Cardiac septum (tissue), 1 donor: ENCODE results near the gene NR1H4. TPM values are rescaled to one million over a fixed set of nuclear protein-coding genes. Genes with fewer than 3 reads are reported as not detected.
"Not testable (repeated sequence)": the region's sequence is repeated elsewhere in the genome, so short reads cannot be mapped to it uniquely, and the experiment has no call there.

Source experiments
- DNase-seq: peaks from one replicate; pipeline ENCODE4 v3.0.0-alpha.2; 2020; ENCODE audit warnings: low spot score
- intact Hi-C: fragments of 100-400 bp; cut with DNase I; formaldehyde crosslinking; loops from one replicate; pipeline ENCODE4 v1.14.0; 2022
- total RNA-seq: library from RNA; stranded (reverse); fragmentation: NEBNext Ultra II Directional; extraction: Animal tissue kit (Norgen Biotek cat#: 25700); gene quantifications from one replicate; pipeline ENCODE4 v1.2.1, GENCODE V29; 2021
- donor health status: DM: no; HTN: no; CAD: no.

NR1H4 gene
- total RNA-seq, 1 donor from 2014 or later = not detected

DNA sequence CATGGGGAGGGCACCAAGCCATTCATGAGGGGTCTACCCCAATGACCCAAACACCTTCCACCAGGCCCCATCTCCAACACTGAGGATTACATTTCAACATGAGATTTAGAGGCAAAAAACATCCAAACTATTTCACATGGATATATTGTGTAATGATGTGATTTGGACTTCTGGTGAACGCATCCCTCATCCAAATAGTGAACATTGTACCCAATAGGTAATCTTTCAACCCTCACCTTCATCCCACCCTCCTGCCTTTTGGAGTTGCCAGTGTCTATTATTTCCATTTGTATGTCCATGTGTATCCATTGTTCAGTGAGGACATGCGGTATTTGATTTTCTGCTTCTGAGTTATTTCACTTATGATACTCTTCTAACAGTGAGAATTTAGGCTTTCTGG lies 83.7 kb downstream of the NR1H4 start:
- intact Hi-C loops = loop anchor here (5.0 kb wide), 1 partner anchor 325 kb away; no protein-coding TSS in a partner anchor
- DNase-seq = no peak

DNA sequence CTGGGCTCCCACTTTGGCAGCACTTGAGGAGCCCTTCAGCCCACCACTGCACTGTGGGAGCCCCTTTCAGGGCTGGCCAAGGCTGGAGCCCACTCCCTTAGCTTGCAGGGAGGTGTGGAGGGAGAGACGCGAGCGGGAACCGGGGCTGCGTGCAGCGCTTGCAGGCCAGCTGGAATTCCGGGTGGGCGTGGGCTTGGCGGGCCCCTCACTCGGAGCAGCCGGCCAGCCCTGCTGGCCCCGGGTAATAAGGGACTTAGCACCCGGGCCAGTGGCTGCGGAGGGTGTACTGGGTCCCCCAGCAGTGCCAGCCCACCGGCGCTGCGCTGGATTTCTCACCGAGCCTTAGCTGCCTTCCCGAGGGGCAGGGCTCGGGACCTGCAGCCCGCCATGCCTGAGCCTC lies 85.6 kb downstream of the NR1H4 start:
- DNase-seq = not testable (repeated sequence)
- intact Hi-C loops = loop anchor here (5.0 kb wide), 1 partner anchor 327 kb away; no protein-coding TSS in a partner anchor

DNA sequence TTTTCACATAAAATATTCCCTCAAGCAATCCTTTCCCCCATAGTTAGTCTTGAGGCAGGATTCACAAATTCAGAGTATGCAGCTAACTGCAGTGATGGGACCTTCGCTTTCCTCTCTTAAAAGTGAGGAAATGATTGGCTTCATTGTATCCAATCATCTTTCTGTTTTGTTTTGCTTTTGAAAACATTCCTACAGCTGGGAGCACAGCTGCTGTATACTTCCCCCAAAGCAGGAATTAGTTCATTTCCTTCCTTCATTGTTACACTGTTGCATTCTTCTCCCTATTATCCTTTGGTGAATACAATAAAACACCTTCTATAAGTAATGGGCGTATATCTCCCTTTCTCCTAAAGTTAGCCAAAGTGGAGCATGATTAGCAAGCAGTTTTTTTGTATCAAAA lies 90.4 kb downstream of the NR1H4 start:
- no peak for DNase-seq
- intact Hi-C loops = no loop called here

DNA sequence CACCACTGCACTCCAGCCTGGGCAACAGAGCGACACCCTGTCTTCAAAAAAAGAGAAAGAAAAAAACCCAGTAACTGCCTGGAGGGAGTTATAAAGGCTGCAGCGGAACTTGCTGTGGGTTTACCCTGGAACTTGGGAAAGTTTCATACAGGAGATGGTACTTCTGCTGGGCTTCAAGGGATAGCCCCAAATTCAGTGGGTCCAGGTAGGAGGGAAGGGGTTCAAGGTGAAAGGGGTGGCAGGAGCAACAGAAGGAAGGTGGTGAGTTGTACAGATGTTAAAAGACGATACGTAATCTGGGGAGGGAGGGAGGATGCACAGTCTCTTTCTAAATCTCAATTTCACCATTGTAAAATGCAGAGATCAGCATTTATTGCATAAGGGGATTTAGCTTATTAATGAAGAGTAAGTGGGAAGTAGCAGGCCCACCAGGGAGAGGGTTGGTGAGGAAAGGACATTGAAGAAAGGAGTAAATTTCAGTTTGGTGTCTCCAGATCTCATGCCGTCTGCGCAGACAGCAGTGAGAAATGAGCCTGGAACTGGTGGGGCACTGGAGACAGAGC lies 91.3 kb downstream of the NR1H4 start:
- DNase-seq = no peak
- intact Hi-C loops = no loop called here

DNA sequence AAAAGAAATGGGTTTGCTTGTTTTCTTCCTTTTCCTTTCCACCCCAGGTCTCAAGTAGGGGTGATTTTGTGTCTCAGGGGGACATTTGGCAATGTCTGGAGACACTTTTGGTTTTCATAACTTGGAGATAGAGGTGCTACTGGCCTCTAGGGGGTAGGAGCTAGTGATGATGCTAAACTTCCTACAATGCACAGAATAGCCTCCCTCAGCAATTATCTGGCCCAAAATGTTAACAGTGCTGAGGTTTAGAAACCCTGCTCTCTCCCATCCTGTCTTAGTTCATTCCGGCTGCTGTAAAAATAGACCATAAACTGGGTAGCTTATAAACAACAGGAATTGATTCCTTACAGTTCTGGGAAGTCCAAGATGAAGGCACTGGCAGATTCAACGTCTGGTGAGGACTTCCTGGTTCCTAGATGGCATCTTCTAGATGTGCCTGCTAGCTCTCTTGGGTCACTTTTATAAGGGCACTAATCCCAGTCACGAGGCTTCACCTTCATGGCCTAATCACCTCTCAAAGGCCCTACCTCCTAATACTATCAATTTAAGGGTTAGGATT lies 92.4 kb downstream of the NR1H4 start:
- intact Hi-C loops = no loop called here
- no peak for DNase-seq

DNA sequence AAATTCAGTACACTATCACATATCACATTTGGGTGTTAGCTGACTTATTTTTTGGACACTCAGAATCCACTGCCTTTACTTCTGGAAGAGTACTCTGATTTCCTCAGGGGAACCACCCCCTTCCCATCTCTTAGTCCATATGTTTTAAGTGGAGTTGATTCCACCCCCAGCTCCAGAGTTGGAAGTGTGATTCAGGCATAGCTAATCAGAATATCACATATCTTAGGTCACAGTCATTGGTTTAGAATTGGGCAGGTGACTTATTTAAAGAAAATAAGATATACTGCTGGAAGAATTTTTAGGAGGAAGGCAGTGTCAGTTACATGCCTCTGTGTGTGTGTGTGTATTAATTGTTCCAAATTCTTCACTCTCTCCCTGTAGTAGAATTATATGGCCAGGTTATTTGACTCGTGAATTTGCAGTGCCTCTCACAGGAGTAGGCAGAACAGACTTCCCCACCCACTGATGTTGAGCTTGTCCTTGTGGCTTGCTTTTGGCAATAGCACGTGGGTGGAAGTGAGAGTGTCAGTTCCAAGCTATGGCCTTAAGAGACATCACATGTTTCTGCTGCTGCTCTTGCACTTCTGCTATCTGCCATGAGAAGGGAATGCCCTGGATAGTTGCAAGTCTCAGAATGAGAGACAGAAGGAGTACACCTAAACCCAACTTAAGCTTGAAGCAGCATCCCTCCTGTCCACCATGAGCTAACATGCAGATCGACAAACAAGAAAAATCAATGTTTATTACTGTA lies 93.4 kb downstream of the NR1H4 start:
- intact Hi-C loops = no loop called here
- DNase-seq = no peak

DNA sequence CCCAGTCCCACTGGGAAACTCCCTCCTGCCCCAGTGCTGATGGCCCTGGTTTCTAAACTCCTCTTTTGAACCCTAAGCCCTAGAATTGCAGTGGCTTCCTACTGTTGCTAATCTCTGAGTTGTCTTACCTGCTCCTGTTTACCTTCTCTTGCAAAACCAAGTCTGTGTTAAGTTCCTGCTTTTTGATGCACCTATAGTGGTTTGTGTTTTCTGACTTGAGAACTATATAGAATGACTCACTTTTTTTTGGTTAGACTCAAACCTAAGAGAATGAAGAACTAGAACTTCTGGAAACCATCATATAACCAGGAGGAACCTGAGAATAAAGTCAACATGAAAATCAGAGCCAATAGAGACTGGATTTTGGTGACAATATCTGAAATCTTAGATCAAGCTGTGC lies 94.3 kb downstream of the NR1H4 start:
- intact Hi-C loops = no loop called here
- no peak for DNase-seq

DNA sequence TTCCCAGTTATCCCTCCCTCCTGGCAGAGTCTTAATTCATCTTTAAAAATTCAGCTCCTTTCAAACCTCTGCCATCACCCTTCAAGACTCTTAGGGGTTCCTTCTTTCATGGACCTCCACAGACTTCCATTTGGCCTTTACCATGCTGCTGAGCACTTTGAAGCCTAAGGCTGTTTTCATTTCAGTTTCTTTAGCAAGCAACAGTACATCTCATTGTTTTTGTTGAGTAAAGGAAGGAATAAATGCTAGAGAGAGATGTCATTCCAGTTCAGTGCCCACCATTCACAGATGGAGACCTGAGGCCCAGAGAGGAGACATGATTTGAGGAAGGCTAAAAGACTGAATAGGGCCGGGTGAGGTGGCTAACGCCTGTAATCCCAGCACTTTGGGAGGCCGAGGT lies 98.5 kb downstream of the NR1H4 start:
- DNase-seq = no peak
- intact Hi-C loops = loop anchor here (10.0 kb wide), 1 partner anchor 307 kb away; the partner anchor contains the start of genes DEPDC4 and SCYL2

DNA sequence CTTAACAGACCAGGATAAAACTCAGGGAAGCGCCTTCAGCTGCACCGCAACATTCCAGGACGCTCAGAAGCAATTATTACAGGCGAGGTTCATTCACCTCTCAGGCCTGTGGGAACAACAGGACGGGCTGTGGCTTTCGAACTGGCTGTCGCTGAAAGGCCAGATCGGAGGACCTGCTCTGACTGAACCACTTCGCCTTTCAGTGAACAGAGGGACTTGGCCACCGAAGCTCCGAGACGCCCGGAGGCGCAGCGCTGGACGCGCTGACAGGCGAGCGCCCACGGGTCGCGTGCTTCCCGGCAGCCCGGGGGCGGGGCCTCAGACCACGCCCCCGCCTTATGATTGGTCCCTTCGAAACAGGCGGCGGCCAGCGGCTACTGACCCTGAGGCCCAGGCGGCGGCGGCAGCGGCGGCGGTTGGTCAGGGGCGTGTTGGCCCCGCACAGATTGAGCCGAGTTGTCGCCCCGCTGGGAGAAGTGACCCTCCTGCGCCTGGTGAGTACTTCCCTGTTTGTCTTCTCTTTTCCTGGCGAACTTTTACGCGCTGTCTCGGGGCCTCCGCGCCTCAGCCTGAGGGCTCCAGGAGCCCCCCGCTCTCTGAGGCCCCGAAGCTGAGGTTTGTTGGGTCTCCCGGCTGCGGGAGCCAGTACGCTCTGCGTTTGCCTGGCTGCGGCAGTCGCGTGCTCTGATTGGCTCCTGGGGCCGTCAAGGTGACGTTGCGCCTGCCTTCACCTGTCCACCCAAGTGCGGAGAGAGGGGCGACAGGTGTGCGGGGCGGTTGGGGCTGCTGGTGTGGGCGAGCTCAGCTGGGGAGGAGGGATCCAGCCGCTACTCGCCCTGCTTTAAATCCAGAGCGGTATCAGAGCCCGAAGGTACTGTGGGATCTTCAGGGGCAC lies 99.9 kb downstream of the NR1H4 start, which contains the start of gene GAS2L3:
GAS2L3 (plus strand) TSS at position 393 of the 895 bp plus-strand sequence. CDS start 21,221 bp downstream, outside the sequence.
- intact Hi-C loops = loop anchor here (10.0 kb wide), 1 partner anchor 309 kb away; the partner anchor contains the start of genes DEPDC4 and SCYL2
- DNase-seq = peak; percentile 92

DNA sequence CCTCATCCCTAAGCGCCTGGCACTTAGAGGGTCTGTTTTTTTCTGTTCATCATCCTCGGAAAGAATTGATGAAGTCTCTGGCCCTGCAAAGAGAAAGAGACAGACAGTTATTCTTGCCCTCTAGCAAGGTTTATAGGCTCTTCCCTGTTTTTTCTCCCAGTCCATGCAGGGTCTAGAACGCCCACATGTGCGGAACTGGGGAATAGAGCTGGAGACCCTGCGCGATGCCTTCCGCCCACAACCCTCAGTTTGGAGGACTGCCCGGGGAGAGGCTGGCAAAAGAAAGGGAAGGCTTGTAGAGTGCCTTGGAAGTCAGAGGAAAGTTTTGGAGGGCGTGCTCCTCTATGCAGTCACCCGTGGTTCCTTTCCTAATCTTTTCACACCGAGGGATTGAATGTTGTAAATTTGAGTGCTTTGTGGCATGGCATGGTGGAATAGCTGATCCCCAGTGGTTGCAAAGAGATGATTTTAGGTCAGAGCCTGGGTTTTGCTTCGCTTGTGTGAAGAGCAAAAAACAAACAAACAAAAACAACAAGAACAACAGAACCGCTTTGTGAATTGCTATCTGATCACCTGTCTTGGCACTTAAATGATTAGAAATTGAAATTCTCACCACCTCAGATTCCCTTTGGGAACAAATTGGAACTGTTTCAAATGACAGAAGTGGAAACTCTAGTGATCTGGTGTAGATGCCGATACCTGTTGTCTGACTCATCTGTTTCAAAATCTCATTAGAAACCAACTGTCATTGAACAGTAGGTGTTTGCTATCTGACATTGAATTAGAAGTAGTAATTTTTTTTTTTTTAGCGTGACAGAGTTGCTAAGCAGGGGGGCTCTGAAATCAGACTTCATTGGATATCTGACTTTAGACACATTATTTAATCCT lies 100.8 kb downstream of the NR1H4 start:
- DNase-seq = no peak

DNA sequence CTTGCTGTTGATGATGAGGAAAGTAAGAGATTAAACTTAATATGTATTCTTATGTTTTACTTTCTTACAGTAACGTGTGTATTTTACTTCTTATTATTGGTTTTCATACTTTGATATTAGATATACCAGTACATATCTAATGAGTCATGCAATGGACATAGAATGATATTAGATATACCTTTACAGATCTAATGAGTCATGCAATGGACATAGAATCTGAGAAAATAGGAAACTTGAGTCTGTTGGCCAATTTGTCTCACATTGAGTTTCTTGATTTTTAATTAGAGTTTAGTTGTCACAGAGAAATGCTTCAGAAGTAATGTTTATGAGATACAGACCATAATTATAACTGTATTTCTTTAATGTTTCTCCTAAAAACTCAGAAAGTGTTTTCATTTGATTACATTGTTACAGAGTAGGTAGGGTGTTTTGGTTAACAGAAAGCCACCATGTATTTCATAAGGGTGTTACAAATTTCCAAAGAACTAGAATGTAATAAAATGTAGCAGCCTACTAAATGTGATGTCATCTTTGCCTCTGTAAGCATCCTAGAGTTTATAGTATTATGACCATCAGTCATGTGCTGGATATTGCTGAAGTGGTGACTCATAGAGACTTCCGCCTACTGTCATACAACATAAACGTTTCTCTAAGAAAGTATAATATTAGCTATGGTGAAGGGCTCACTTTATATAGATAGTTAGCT lies 102.8 kb downstream of the NR1H4 start:
- DNase-seq = no peak
- intact Hi-C loops = loop anchor here (10.0 kb wide), 1 partner anchor 312 kb away; the partner anchor contains the start of genes DEPDC4 and SCYL2

More for the DNA sequence above, 100.8 kb downstream of the NR1H4 start:
- intact Hi-C loops = loop anchor here (10.0 kb wide), 1 partner anchor 310 kb away; the partner anchor contains the start of genes DEPDC4 and SCYL2

DNA sequence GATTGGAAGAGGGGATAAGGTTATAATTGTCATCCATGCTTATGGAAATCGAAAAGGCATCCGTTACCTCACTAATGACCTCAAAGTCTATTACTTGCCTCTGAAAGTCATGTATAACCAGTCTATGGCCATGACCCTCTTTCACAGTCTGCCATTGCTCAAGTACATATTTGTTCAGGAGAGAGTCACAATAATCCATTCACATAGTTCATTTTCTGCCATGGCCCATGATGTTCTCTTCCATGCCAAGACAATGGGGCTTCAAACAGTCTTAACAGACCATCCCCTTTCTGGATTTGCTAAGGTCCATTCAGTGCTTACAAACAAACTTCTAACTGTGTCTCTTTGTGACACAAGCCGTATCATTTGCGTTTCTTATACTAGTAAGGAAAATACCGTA lies 105.3 kb downstream of the NR1H4 start:
- DNase-seq = no peak
- intact Hi-C loops = loop anchor here (10.0 kb wide), 1 partner anchor 314 kb away; the partner anchor contains the start of genes DEPDC4 and SCYL2

DNA sequence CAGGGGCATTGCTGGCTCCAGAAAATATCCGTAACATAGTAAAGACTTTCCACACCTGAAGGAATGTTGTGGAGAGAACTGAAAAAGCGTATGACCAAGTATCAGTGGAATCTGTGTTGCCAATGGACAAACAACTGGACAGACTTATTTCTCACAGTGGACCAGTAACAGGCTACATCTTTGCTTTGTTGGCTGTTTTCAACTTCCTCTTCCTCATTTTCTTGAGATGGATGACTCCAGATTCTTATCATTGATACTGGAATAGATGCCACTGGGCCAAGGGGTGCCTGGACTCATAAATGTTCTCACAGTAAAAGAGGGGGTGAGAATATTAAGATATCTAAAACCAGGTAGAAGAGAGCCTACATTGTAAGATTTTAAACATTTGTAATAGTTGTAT lies 106.2 kb downstream of the NR1H4 start:
- no peak for DNase-seq
- intact Hi-C loops = loop anchor here (10.0 kb wide), 1 partner anchor 315 kb away; the partner anchor contains the start of genes DEPDC4 and SCYL2

DNA sequence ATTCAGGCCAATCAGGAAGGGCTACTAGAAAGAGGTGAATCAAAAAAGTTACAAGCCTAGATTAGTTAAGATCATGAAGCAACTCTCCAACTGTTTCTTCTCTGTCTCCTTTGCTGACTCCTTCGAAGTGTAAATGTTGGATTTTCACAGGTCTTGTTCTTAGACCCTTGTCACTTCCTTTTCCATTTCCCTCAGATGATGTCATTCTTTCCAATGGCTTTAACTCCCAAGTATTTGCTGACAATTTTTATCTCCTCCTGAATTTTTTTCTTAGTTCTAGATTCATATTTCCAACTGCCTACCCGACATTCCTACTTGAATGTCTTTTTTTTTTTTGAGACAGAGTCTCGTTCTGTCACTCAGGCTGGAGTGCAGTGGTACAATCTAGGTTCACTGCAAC lies 110.6 kb downstream of the NR1H4 start:
- no peak for DNase-seq
- intact Hi-C loops = no loop called here

DNA sequence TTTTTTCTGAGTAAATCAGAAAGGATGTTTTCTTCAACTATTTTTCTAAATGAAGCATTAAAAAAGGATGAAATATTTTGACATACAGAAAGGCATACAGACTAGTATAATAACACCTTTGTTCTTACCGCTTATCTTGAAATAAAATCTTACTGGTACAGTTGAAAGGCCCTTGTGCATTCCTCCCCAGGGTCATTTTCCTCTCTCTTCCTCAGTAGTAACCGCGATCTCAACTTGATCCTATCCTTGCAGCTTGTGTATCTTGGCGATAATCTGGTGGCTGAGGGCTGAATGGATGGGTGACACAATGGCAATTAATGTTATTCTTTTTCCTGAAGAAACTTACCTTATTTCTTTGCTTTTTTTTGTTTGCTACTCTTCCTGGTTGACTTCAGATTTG lies 118.3 kb downstream of the NR1H4 start:
- DNase-seq = no peak
- intact Hi-C loops = no loop called here

DNA sequence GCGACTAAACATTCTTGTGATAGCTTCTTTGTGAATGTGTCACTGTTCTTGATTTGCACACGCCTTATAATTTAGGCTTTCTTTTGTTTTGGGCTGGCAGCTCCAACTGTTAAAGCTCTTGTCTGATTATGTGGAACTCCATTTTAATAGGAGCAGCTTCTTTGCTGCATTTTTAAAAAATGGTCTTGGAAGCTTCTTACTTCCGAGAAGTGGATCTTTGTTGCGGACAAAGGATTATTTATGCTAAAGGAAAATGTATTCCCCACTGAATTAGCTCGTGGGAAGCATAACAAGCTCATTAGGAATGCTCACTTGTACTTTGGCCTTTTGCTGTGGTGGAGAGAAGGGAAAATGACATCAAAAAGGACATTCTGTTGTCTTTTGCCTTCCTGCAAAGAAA lies 119.8 kb downstream of the NR1H4 start:
- no peak for DNase-seq
- intact Hi-C loops = no loop called here

DNA sequence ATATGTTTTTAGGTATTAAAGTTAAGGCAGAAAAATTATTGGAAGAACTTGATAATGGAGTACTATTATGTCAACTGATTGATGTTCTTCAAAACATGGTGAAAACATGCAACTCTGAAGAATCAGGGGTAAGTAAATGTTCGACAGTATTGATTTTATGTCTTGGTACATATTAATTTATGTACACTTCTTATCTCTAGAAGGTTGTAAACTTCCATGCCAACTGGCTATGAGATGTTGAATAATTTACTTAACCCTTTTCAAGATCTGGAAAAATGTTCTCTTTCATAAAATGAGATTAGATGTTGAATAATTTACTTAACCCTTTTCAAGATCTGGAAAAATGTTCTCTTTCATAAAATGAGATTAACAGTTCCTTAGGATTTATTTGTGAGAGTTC lies 128.0 kb downstream of the NR1H4 start:
- no peak for DNase-seq
- intact Hi-C loops = no loop called here

DNA sequence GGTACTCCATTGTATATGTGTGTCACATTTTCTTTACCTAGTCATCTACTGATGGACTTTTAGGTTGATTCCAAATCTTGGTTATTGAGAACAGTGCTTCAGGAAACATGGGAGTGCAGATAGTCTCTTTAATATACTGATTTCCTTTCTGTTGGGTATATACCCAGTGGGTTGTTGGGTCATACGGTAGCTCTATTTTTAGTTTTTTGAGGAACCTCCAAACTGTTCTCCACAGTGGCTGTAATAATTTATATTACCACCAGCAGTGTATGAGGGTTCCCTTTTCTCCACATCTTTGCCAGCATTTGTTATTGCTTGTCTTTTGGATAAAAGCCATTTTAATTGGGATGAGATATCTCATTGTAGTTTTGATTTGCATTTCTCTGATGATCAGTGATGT lies 129.3 kb downstream of the NR1H4 start:
- intact Hi-C loops, DNase-seq: not testable (repeated sequence)
